Pancreas (tissue), 10 donors: Measurements from ENCODE around the gene MEOX1. TPM values are rescaled to one million over a fixed set of nuclear protein-coding genes. Genes with fewer than 3 reads are reported as not detected.

Experiments used
- ATAC-seq, 4 donors: fragments of 200-7000 bp; cut with Tn5 transposase; one replicate each; pipeline versions ENCODE4 v1.8.0 to v1.9.1; 2020; ENCODE audit warnings: mild to moderate bottlenecking in 4 of 4, moderate library complexity in 4 of 4
- DNase-seq, 6 donors: peaks; one replicate each; pipeline ENCODE4 v3.0.0-alpha.2; 2020
- FAIRE-seq: peaks from 2 replicates; lab custom pipeline; 2012; peaks lifted over from hg19 to GRCh38; lab: Jason Lieb, UNC
- H3K27ac ChIP-seq, 4 donors: fragments of 200-600 bp; sonication (generic); 1 replicate in 3 of 4; 2 replicates in 1 of 4; pipeline versions ENCODE4 v1.5.0 to v1.8.0; 2020
- H3K27me3 ChIP-seq, 4 donors: fragments of 200-600 bp; one replicate each; pipeline ENCODE4 v1.8.0; 2021
- H3K36me3 ChIP-seq, 3 donors: fragments of 200-600 bp; sonication (generic) in 1 of 3; one replicate each; pipeline versions ENCODE4 v1.5.0 to v1.8.0; 2020 to 2021
- H3K4me1 ChIP-seq, 3 donors: fragments of 200-600 bp; one replicate each; pipeline ENCODE4 v1.8.0; 2021
- H3K4me3 ChIP-seq, 4 donors: fragments of 200-600 bp; sonication (generic) in 2 of 4; one replicate each; pipeline versions ENCODE4 v1.5.0 to v1.8.0; 2020 to 2021
- H3K9me3 ChIP-seq, 4 donors: fragments of 200-600 bp; one replicate each; pipeline ENCODE4 v1.8.0; 2021
- WGBS, 2 donors: extraction: QIAGEN DNeasy Blood & Tissue Kit; methylation state at CpG; one replicate each; pipeline ENCODE4 v1.1.7; 2013; 5-methylcytosine and 5-hydroxymethylcytosine counted together
- intact Hi-C, 3 donors: fragments of 100-400 bp; cut with DNase I; formaldehyde crosslinking; loops; one replicate each; pipeline versions ENCODE4 v1.11.1 to v1.14.2; 2022
- polyA plus RNA-seq, 2 donors: library from polyadenylated mRNA; stranded (reverse); fragments of 200-250 nt; gene quantifications; one replicate each; pipeline ENCODE4 v1.2.3, GENCODE V29; 2013
- total RNA-seq, 6 donors: library from RNA; stranded (reverse); fragmentation: NEBNext Ultra II Directional in 4 of 6; extraction: Animal tissue kit (Norgen Biotek cat#: 25700) in 4 of 6; gene quantifications; one replicate each; pipeline versions ENCODE4 v1.2.1 to v1.2.4, GENCODE V29; 2021 to 2023
- TF ChIP-seq, protein P1 (sequence below), 4 donors: fragments of 200-600 bp; sonication (generic) in 3 of 4; IDR thresholded peaks; one replicate each; pipeline versions ENCODE4 v1.5.0 to v1.8.0; 2021; ENCODE audit warnings: antibody characterized with exemption in 4 of 4
- donor health status: healthy with polysubstance abuse.
- donor health status: DM: no; HTN: no; CAD: no; lungs with moderate emphysema.
- donor health status: DM: no; HTN: no; CAD: no.
- donor health status: control.
- donor health status: control.
- donor health status: Bipolar disorder and iron deficiency.
- donor health status: DM: yes; HTN: yes; CAD: no.
- donor health status: DM: no; HTN: no; CAD: no.
- donor health status: DM: no; HTN: no; CAD: no.
- donor health status: DM: yes; HTN: yes; CAD: no.

MEOX1 gene
- total and polyA plus RNA-seq, 8 donors: 0.28 to 4.3 (median 1.1) TPM

DNA sequence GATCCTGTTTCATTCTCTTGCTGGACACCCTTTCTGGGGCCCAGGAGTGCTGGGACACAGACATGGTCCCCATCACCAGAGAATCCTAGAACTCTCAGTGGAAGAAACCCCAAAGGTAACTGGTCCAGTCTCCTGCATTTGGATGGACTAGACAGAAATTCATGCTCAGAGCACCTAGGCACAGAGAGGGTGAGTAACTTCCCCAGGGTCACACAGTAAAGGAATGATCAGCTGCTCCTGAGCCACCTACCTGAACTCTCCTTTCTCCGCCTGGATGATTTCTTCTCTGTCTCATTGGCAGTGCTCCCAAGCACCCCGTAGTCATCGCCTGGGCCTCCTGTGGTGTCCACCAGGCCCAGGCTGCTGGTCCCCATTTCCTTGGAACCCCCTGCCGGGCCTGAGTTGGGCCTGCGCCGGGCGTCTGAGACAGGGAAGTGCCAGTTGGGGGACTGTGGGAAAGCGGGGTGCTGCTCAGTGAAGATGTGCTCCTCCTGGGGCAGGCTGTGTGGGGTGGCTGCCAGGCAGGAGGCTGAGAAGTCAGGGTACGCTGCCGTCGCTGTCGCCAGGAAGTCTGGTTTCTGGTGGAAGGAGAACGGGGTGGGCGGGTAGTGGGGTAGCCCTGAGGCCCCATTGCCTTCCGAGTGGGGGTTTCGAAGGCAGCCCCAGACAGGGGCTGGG lies 767 bp downstream of the MEOX1 start:
- Histone ChIP-seq H3K27ac (no peak overlapping the region), H3K9me3 (no peaks in the 10 kb centered on the region), H3K36me3 (no peaks in the 10 kb centered on the region), H3K27me3 (no peaks in the 10 kb centered on the region), H3K4me1 (no peaks in the 10 kb centered on the region), H3K4me3 (no peak overlapping the region)
- ATAC-seq: no peak
- no peak for DNase-seq
- FAIRE-seq: no peak
- WGBS, 2 donors: 67 to 77% methylated on average over 16 of the region's 16 CpGs
- TF ChIP-seq, protein P1, sequence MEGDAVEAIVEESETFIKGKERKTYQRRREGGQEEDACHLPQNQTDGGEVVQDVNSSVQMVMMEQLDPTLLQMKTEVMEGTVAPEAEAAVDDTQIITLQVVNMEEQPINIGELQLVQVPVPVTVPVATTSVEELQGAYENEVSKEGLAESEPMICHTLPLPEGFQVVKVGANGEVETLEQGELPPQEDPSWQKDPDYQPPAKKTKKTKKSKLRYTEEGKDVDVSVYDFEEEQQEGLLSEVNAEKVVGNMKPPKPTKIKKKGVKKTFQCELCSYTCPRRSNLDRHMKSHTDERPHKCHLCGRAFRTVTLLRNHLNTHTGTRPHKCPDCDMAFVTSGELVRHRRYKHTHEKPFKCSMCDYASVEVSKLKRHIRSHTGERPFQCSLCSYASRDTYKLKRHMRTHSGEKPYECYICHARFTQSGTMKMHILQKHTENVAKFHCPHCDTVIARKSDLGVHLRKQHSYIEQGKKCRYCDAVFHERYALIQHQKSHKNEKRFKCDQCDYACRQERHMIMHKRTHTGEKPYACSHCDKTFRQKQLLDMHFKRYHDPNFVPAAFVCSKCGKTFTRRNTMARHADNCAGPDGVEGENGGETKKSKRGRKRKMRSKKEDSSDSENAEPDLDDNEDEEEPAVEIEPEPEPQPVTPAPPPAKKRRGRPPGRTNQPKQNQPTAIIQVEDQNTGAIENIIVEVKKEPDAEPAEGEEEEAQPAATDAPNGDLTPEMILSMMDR (IDR thresholded peaks at IDR 0.05): no peak
- intact Hi-C loops: no loop called here

DNA sequence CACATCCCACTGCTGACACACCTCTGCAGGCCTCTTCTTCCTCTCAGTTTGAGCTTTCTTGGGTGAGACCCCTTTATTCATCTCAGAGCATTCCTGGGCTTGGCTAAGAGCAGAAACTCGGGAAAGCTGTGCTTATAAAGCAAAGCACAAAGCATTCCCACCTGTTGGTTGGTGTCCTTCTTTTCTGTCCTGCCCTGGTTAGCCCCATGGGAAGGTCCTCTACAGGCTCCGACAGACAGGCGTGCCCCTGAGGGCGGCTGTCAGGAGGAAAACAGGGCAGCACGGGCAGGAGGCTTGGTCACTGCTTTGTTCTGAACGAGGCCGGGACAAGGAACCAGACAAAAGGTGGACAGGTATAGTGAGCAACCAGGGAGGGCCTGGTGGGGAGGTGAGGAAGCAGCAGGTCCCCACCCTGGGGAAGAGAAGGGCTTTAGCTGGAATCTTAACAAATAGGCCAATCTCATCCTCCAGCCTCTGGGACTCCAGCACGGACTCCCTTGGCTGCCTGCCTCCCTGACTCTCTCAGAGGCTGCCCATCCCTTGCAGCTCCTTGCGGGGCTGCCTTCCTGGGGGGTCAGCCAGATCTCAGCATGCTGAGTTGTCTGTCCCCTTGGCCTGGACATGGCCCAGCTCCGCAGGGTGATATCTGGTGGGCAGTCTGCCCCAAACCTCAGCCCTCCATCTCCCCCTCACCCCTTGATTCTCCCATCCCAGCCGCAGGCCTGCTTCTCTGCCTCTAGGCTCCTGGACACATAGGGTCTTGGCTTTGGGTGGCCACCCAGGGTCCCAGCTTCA lies 1.7 kb downstream of the MEOX1 start:
- intact Hi-C loops: no loop called here
- DNase-seq: no peak
- Histone ChIP-seq H3K9me3 (no peaks in the 10 kb centered on the region), H3K36me3 (no peaks in the 10 kb centered on the region), H3K27ac (no peak overlapping the region), H3K27me3 (no peaks in the 10 kb centered on the region), H3K4me1 (no peaks in the 10 kb centered on the region), H3K4me3 (no peak overlapping the region)
- ATAC-seq: no peak
- WGBS, 2 donors: 75 to 81% methylated on average over 11 of the region's 11 CpGs
- no peak for FAIRE-seq
- TF ChIP-seq, protein P1 (IDR thresholded peaks at IDR 0.05): no peak

- FAIRE-seq: no peak
- intact Hi-C loops: no loop called here
- TF ChIP-seq, protein P1 (IDR thresholded peaks at IDR 0.05): no peak
- DNase-seq: no peak
- H3K4me1 ChIP-seq: no peaks in the 10 kb centered on the region
- ATAC-seq: no peak
- no peaks in the 10 kb centered on the region for H3K36me3 ChIP-seq
- 74 to 76% methylated on average over 9 of the region's 9 CpGs for WGBS, 2 donors
- H3K9me3 ChIP-seq: no peaks in the 10 kb centered on the region
- no peaks in the 10 kb centered on the region for H3K27me3 ChIP-seq
- H3K4me3 ChIP-seq: no peak overlapping the region
- no peak overlapping the region for H3K27ac ChIP-seq
Measured at GRCh38 chr17:43658900-43659299, 2.8 kb downstream of the MEOX1 start.

- Histone ChIP-seq H3K27ac (no peak overlapping the region), H3K4me3 (no peak overlapping the region), H3K4me1 (no peaks in the 10 kb centered on the region), H3K27me3 (no peaks in the 10 kb centered on the region), H3K36me3 (no peaks in the 10 kb centered on the region), H3K9me3 (no peaks in the 10 kb centered on the region)
- no peak for ATAC-seq
- whole genome bisulfite sequencing, 2 donors: 20 to 25% methylated on average over 5 of the region's 5 CpGs
- DNase-seq: no peak
- FAIRE-seq: no peak
- intact Hi-C loops: no loop called here
- TF ChIP-seq, protein P1 (IDR thresholded peaks at IDR 0.05): no peak
Measured at GRCh38 chr17:43655693-43656255, 5.9 kb downstream of the MEOX1 start.
